B cell (primary cell): ENCODE measurements around the gene PALM2AKAP2. TPM values are rescaled to one million over a fixed set of nuclear protein-coding genes. Genes with fewer than 3 reads are reported as not detected.
"Not testable (repeated sequence)": the region's sequence is repeated elsewhere in the genome, so short reads cannot be mapped to it uniquely, and the experiment has no call there.

Source experiments
- ATAC-seq: fragments of 200-7000 bp; cut with Tn5 transposase; one replicate; pipeline ENCODE4 v1.10.0; 2021; ENCODE audit warnings: low read depth, mild to moderate bottlenecking, moderate number of reproducible peaks, moderate library complexity
- CTCF ChIA-PET: fragments of 350-600 bp; sonication (Branson Sonifier 250); formaldehyde crosslinking; loops from one replicate; lab custom pipeline; 2021; ENCODE audit warnings: antibody characterized with exemption, inconsistent platforms; lab: Charles Lee
- POLR2A ChIA-PET: fragments of 350-600 bp; sonication (Branson Sonifier 250); formaldehyde crosslinking; loops from one replicate; lab custom pipeline; 2021; ENCODE audit warnings: antibody characterized with exemption; lab: Charles Lee
- DNase-seq: peaks from one replicate; pipeline ENCODE4 v3.0.0; 2013
- H2AFZ ChIP-seq: 2 replicates; pipeline ENCODE4 v1.6.1; 2012; ENCODE audit warnings: mild to moderate bottlenecking, low read depth, low read length; ENCODE audit not compliant: insufficient read depth, poor library complexity, severe bottlenecking
- H3K27ac ChIP-seq, 2 donors: 1 replicate in 1 of 2; 2 replicates in 1 of 2; pipeline ENCODE4 v1.5.1; 2012 to 2013; ENCODE audit warnings: low read length in 2 of 2, mild to moderate bottlenecking in 2 of 2, moderate library complexity in 1 of 2
- H3K27me3 ChIP-seq, 4 experiments: fragments of 200-600 bp in 1 of 4; sonication (generic) in 1 of 4; replicated peaks in 1 of 4; 1 replicate in 2 of 4; 2 replicates in 2 of 4; pipeline versions ENCODE4 v1.6.1 to v1.7.0; 2013 to 2016; ENCODE audit warnings: low read length in 3 of 4, mild to moderate bottlenecking in 2 of 4, mixed read lengths in 1 of 4, moderate library complexity in 1 of 4; ENCODE audit not compliant: insufficient read depth in 4 of 4, control insufficient read depth in 3 of 4; ENCODE audit errors: control extremely low read depth in 1 of 4
- H3K36me3 ChIP-seq, 2 experiments: replicated peaks in 1 of 2; 1 replicate in 1 of 2; 2 replicates in 1 of 2; pipeline versions ENCODE4 v1.6.1 to v1.7.1; 2013; ENCODE audit warnings: low read length in 1 of 2; ENCODE audit not compliant: insufficient read depth in 2 of 2, control insufficient read depth in 1 of 2; ENCODE audit errors: control extremely low read depth in 1 of 2, extremely low read depth in 1 of 2
- H3K4me1 ChIP-seq, 2 donors: fragments of 200-600 bp in 1 of 2; sonication (generic) in 1 of 2; 1 replicate in 1 of 2; 2 replicates in 1 of 2; pipeline versions ENCODE4 v1.5.1 to v1.6.1; 2013 to 2017; ENCODE audit warnings: low read length in 2 of 2; ENCODE audit not compliant: control insufficient read depth in 2 of 2, insufficient read depth in 2 of 2
- H3K4me2 ChIP-seq: replicated peaks from 2 replicates; pipeline ENCODE3; 2012; ENCODE audit warnings: mild to moderate bottlenecking, low read depth, low read length; ENCODE audit not compliant: poor library complexity, severe bottlenecking
- H3K4me3 ChIP-seq, 5 experiments: fragments of 200-600 bp in 1 of 5; sonication (generic) in 1 of 5; 1 replicate in 3 of 5; 2 replicates in 2 of 5; pipeline versions ENCODE4 v1.5.1 to v1.7.0; 2011 to 2016; ENCODE audit warnings: low read length in 4 of 5, mild to moderate bottlenecking in 4 of 5, low read depth in 2 of 5, control low read depth in 1 of 5, moderate library complexity in 1 of 5; ENCODE audit not compliant: insufficient read depth in 1 of 5; ENCODE audit errors: control extremely low read depth in 1 of 5, extremely low read depth in 1 of 5
- H3K79me2 ChIP-seq: fragments of 200-600 bp; sonication (generic); one replicate; pipeline ENCODE4 v1.6.0; 2016; ENCODE audit warnings: low read length; ENCODE audit not compliant: control insufficient read depth, insufficient read depth
- H3K9ac ChIP-seq: fragments of 200-600 bp; sonication (generic); 2 replicates; pipeline ENCODE4 v1.6.1; 2017; ENCODE audit warnings: mild to moderate bottlenecking, low read length, moderate library complexity
- H3K9me3 ChIP-seq, 3 donors: one replicate each; pipeline versions ENCODE4 v1.6.1 to v1.7.1; 2013; ENCODE audit warnings: low read length in 2 of 3; ENCODE audit not compliant: control insufficient read depth in 2 of 3, insufficient read depth in 1 of 3; ENCODE audit errors: control extremely low read depth in 1 of 3
- H4K20me1 ChIP-seq: 2 replicates; pipeline ENCODE4 v1.6.0; 2012; ENCODE audit warnings: mild to moderate bottlenecking, low read length; ENCODE audit not compliant: insufficient read depth, control insufficient read depth, poor library complexity, severe bottlenecking
- H3K27ac Mint-ChIP-seq: one replicate; pipeline ENCODE4 v1.8.0; 2021; ENCODE audit warnings: mixed read lengths
- H3K27me3 Mint-ChIP-seq: one replicate; pipeline ENCODE4 v1.8.0; 2021; ENCODE audit warnings: mixed read lengths
- H3K4me1 Mint-ChIP-seq: one replicate; pipeline ENCODE4 v1.8.0; 2021; ENCODE audit warnings: mixed read lengths
- H3K4me3 Mint-ChIP-seq: one replicate; pipeline ENCODE4 v1.8.0; 2021; ENCODE audit warnings: mixed read lengths
- H3K9me3 Mint-ChIP-seq: one replicate; pipeline ENCODE4 v1.8.0; 2022; ENCODE audit warnings: mixed read lengths; ENCODE audit not compliant: insufficient read depth
- CTCF ChIP-seq: fragments of 200-600 bp; IDR thresholded peaks from one replicate; pipeline ENCODE4 v1.8.0; 2022; ENCODE audit warnings: antibody characterized with exemption, mild to moderate bottlenecking
- EZH2 ChIP-seq: IDR thresholded peaks from 2 replicates; pipeline ENCODE4 v1.6.1; 2012; ENCODE audit warnings: borderline replicate concordance, low read depth, mild to moderate bottlenecking, moderate library complexity, low read length; ENCODE audit not compliant: insufficient read depth, poor library complexity, severe bottlenecking
- WGBS: methylation state at CpG from one replicate; pipeline ENCODE4 v1.1.5; 2013; ENCODE audit warnings: missing lambda C conversion rate; ENCODE audit not compliant: insufficient coverage; 5-methylcytosine and 5-hydroxymethylcytosine counted together
- intact Hi-C: fragments of 100-400 bp; cut with micrococcal nuclease; formaldehyde crosslinking; loops from one replicate; pipeline ENCODE4 v1.10.0; 2022
- polyA plus RNA-seq: library from polyadenylated mRNA; depleted of rRNA; stranded (reverse); fragments of >200 nt; gene quantifications from 2 replicates; pipeline ENCODE4 v1.2.3, GENCODE V29; 2012
- total RNA-seq, 2 donors: library from RNA; stranded (reverse); fragments of 120-200 nt in 1 of 2; gene quantifications; 1 replicate in 1 of 2; 2 replicates in 1 of 2; pipeline versions ENCODE4 v1.2.3 to v1.2.4, GENCODE V29; 2013 to 2022

Gene PALM2AKAP2
- total and polyA plus RNA-seq, 2 donors (not counting 1 experiment from before 2014, with no cell fraction given): not detected

GRCh38 chr9:109817846-109818472, 38.0 kb downstream of the PALM2AKAP2 start:
- Histone ChIP-seq H3K4me1 (no peaks in the 10 kb centered on the region), H3K36me3 (no peaks in the 10 kb centered on the region), H3K27ac (no peak overlapping the region), H2AFZ (no peak overlapping the region), H3K4me3 (no peak overlapping the region), H3K79me2 (no peaks in the 10 kb centered on the region), H4K20me1 (no peaks in the 10 kb centered on the region), H3K9me3 (no peaks in the 10 kb centered on the region), H3K9ac (no peak overlapping the region), H3K27me3 (peaks cover 0 to 13% (median 2%) of the 10 kb centered on the region in 4 experiments), H3K4me2 (no peak overlapping the region)
- Mint-ChIP-seq H3K4me1 (no peaks in the 10 kb centered on the region), H3K9me3 (no peaks in the 10 kb centered on the region), H3K27me3 (peaks cover 22% of the 10 kb centered on the region), H3K4me3 (no peak overlapping the region), H3K27ac (no peak overlapping the region)
- CTCF ChIA-PET: interaction anchor here (0.8 to 1.7 kb wide), 4 partner anchors 8 to 365 kb away, joined by 3 to 5 read pairs (median 4); no protein-coding TSS in a partner anchor
- POLR2A ChIA-PET: no interaction called here
- ATAC-seq (no peak), DNase-seq (peak; percentile 49)
- intact Hi-C loops: no loop called here
- TF ChIP-seq EZH2: no peak
- peak; percentile 74 for TF ChIP-seq CTCF
- WGBS: 7% methylated on average over 3 of the region's 9 CpGs

GRCh38 chr9:109821711-109822110, 41.7 kb downstream of the PALM2AKAP2 start:
- H3K4me2 ChIP-seq: no peak overlapping the region
- H4K20me1 ChIP-seq: no peaks in the 10 kb centered on the region
- ChIA-PET POLR2A (no interaction called here), CTCF (interaction anchor here (1.5 kb wide), 1 partner anchor 10 kb away, joined by 3 read pairs; no protein-coding TSS in a partner anchor)
- intact Hi-C loops: no loop called here
- H3K4me3 Mint-ChIP-seq: no peak overlapping the region
- DNase-seq (no peak), ATAC-seq (no peak)
- no CpG with 5 or more reads among the region's 1 CpG for WGBS
- no peak overlapping the region for H3K4me3 ChIP-seq
- TF ChIP-seq CTCF: no peak
- H2AFZ ChIP-seq: no peak overlapping the region
- no peaks in the 10 kb centered on the region for H3K4me1 Mint-ChIP-seq
- no peaks in the 10 kb centered on the region for H3K9me3 Mint-ChIP-seq
- peaks cover 38% of the 10 kb centered on the region for H3K27me3 Mint-ChIP-seq
- H3K27ac Mint-ChIP-seq: no peak overlapping the region
- H3K36me3 ChIP-seq: no peaks in the 10 kb centered on the region
- no peak overlapping the region for H3K27ac ChIP-seq
- no peaks in the 10 kb centered on the region for H3K9me3 ChIP-seq
- no peak overlapping the region for H3K9ac ChIP-seq
- no peaks in the 10 kb centered on the region for H3K79me2 ChIP-seq
- H3K27me3 ChIP-seq: peaks cover 0 to 18% (median 5%) of the 10 kb centered on the region in 4 experiments
- no peaks in the 10 kb centered on the region for H3K4me1 ChIP-seq

GRCh38 chr9:109825383-109825782, 45.4 kb downstream of the PALM2AKAP2 start:
- H2AFZ ChIP-seq, DNase-seq, H3K9me3 ChIP-seq, H3K4me1 ChIP-seq, H3K27ac Mint-ChIP-seq, POLR2A ChIA-PET, H4K20me1 ChIP-seq, H3K4me3 Mint-ChIP-seq, H3K27ac ChIP-seq, intact Hi-C loops, CTCF ChIA-PET, H3K9ac ChIP-seq, H3K79me2 ChIP-seq, ATAC-seq, H3K36me3 ChIP-seq, H3K4me3 ChIP-seq, H3K9me3 Mint-ChIP-seq, H3K4me2 ChIP-seq, H3K4me1 Mint-ChIP-seq: not testable (repeated sequence)
- peaks cover 35% of the 10 kb centered on the region for H3K27me3 Mint-ChIP-seq
- WGBS: no CpG with 5 or more reads among the region's 2 CpGs
- peaks cover 0 to 19% (median 4%) of the 10 kb centered on the region in 4 experiments for H3K27me3 ChIP-seq
